Measurements from ENCODE around the gene PPP1R13B.

Gene PPP1R13B

GRCh38 chr14:103726474-103726873 lies 120.9 kb downstream of the PPP1R13B start:
- Mint-ChIP-seq H3K4me3 (no peak overlapping the region), H3K27me3 (ENCODE audit: low read depth, poor library complexity) (no peaks in the 10 kb centered on the region), H3K27ac (peak overlapping the region; percentile 36), H3K4me1 (peaks cover 11% of the 10 kb centered on the region), H3K36me3 (ENCODE audit: low read depth) (peaks cover 16% of the 10 kb centered on the region), H3K9me3 (no peaks in the 10 kb centered on the region)
- DNase-seq, result no peak
- no peak for TF ChIP-seq CTCF (IDR thresholded peaks at IDR 0.05)

- no peaks in the 10 kb centered on the region for H3K27me3 Mint-ChIP-seq (ENCODE audit: low read depth, poor library complexity)
- H3K36me3 Mint-ChIP-seq (ENCODE audit: low read depth), result peaks cover 16% of the 10 kb centered on the region
- no peak for TF ChIP-seq CTCF (IDR thresholded peaks at IDR 0.05)
- H3K9me3 Mint-ChIP-seq, result no peaks in the 10 kb centered on the region
- peak overlapping the region; percentile 36 for H3K27ac Mint-ChIP-seq
- peaks cover 16% of the 10 kb centered on the region for H3K4me1 Mint-ChIP-seq
- no peak for DNase-seq
- H3K4me3 Mint-ChIP-seq, result no peak overlapping the region
These were observed 121.5 kb downstream of the PPP1R13B start for GRCh38 chr14:103725739-103726395.

- Mint-ChIP-seq H3K27ac (no peak overlapping the region), H3K9me3 (no peaks in the 10 kb centered on the region), H3K27me3 (ENCODE audit: low read depth, poor library complexity) (no peaks in the 10 kb centered on the region), H3K4me3 (no peak overlapping the region), H3K36me3 (ENCODE audit: low read depth) (peaks cover 16% of the 10 kb centered on the region), H3K4me1 (peaks cover 20% of the 10 kb centered on the region)
- no peak for TF ChIP-seq CTCF (IDR thresholded peaks at IDR 0.05)
- DNase-seq, result no peak
These were observed 122.2 kb downstream of the PPP1R13B start for GRCh38 chr14:103725001-103725682.

GRCh38 chr14:103724116-103724515 lies 123.3 kb downstream of the PPP1R13B start:
- no peak for TF ChIP-seq CTCF (IDR thresholded peaks at IDR 0.05)

GRCh38 chr14:103723748-103724081 lies 123.7 kb downstream of the PPP1R13B start:
- H3K4me1 Mint-ChIP-seq, result peaks cover 34% of the 10 kb centered on the region
- no peak for TF ChIP-seq CTCF (IDR thresholded peaks at IDR 0.05)
- H3K36me3 Mint-ChIP-seq (ENCODE audit: low read depth), result peaks cover 7% of the 10 kb centered on the region
- no peaks in the 10 kb centered on the region for H3K9me3 Mint-ChIP-seq
- no peak overlapping the region for H3K4me3 Mint-ChIP-seq
- DNase-seq, result no peak
- no peak overlapping the region for H3K27ac Mint-ChIP-seq
- no peaks in the 10 kb centered on the region for H3K27me3 Mint-ChIP-seq (ENCODE audit: low read depth, poor library complexity)

More at GRCh38 chr14:103724116-103724515, 123.3 kb downstream of the PPP1R13B start:
- Mint-ChIP-seq H3K4me1 (peaks cover 30% of the 10 kb centered on the region), H3K27me3 (ENCODE audit: low read depth, poor library complexity) (no peaks in the 10 kb centered on the region), H3K4me3 (no peak overlapping the region), H3K27ac (no peak overlapping the region), H3K9me3 (no peaks in the 10 kb centered on the region), H3K36me3 (ENCODE audit: low read depth) (peaks cover 9% of the 10 kb centered on the region)
- no peak for DNase-seq
